ENCODE measurements around the gene PPP2R1B. TPM values are rescaled to one million over a fixed set of nuclear protein-coding genes. Genes with fewer than 3 reads are reported as not detected.
"Not testable (repeated sequence)": the region's sequence is repeated elsewhere in the genome, so short reads cannot be mapped to it uniquely, and the experiment has no call there.

PPP2R1B gene
- total RNA-seq, 1 donor from 2014 or later, result 33.8 TPM

DNA sequence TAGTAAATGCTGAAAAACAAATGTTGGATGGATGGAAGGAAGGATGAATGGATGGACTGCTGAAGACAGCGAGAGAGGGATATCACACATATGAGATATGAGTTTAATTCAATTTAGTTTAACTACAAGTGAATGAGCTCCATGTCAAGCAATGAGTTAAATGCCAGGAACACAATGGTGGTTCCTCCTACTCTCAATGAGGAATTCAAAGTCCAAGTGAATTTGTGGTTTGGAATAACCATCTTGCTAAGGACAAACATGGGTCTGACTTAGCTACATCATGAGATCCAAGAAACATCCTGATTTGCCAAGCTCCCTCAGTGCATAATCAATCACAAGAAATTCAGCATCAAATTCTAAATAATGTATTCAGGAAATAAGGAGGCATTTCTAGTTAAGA lies 26.1 kb upstream of the PPP2R1B start:
- Mint-ChIP-seq H3K27ac (no peak overlapping the region), H3K9me3 (peaks cover 10% of the 10 kb centered on the region), H3K27me3 (ENCODE audit: low read depth) (no peaks in the 10 kb centered on the region), H3K36me3 (peaks cover 13% of the 10 kb centered on the region), H3K4me3 (no peak overlapping the region), H3K4me1 (peaks cover 13% of the 10 kb centered on the region)
- no peak for DNase-seq (ENCODE audit: low spot score in 2 of 2, unreplicated experiment in 2 of 2)
- TF ChIP-seq, protein P1, sequence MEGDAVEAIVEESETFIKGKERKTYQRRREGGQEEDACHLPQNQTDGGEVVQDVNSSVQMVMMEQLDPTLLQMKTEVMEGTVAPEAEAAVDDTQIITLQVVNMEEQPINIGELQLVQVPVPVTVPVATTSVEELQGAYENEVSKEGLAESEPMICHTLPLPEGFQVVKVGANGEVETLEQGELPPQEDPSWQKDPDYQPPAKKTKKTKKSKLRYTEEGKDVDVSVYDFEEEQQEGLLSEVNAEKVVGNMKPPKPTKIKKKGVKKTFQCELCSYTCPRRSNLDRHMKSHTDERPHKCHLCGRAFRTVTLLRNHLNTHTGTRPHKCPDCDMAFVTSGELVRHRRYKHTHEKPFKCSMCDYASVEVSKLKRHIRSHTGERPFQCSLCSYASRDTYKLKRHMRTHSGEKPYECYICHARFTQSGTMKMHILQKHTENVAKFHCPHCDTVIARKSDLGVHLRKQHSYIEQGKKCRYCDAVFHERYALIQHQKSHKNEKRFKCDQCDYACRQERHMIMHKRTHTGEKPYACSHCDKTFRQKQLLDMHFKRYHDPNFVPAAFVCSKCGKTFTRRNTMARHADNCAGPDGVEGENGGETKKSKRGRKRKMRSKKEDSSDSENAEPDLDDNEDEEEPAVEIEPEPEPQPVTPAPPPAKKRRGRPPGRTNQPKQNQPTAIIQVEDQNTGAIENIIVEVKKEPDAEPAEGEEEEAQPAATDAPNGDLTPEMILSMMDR (IDR thresholded peaks at IDR 0.05; ENCODE audit: unreplicated experiment), result no peak

DNA sequence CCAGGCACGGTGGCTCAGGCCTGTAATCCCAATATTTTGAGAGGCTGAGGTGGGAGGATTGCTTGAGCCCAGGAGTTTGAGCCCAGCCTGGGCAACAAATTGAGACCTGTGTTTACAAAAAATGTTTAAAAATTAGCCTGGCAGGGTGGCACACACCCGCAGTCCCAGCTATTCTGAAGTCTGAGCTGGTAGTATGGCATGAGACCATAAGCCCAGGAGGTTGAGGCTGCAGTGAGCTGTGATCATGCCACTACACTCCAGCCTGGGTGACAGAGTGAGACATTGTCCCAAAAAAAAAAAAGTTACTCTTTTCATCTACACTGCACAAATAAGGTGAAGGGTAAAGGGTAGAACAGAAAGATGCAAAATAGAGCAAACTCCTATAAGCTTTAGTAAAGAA lies 22.3 kb upstream of the PPP2R1B start:
- Mint-ChIP-seq H3K4me3 (no peak overlapping the region), H3K36me3 (peaks cover 12% of the 10 kb centered on the region), H3K27ac (no peak overlapping the region), H3K4me1 (peaks cover 1% of the 10 kb centered on the region), H3K27me3 (ENCODE audit: low read depth) (no peaks in the 10 kb centered on the region), H3K9me3 (no peaks in the 10 kb centered on the region)
- TF ChIP-seq, protein P1 (IDR thresholded peaks at IDR 0.05; ENCODE audit: unreplicated experiment), result no peak
- no peak for DNase-seq (ENCODE audit: low spot score in 2 of 2, unreplicated experiment in 2 of 2)

DNA sequence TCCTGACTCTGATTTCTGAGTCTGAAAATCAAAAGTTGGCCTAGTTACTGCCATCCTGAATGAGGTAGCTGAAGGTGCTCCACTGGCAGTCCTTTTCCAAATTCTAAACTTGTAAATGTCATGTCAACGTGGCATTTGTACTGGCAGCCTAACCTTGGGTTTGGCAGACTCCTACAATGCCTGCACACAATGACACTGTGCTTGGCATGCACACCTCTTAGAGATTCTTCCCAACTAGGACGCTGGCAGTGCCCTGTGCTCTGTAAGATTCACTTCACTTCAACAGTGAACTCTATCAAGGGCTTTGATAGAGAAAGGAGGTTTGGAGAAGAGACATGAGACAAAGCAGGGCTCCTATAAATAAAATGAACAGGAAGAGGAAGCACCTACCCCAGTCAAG lies 21.9 kb upstream of the PPP2R1B start:
- peaks cover 12% of the 10 kb centered on the region for H3K36me3 Mint-ChIP-seq
- no peaks in the 10 kb centered on the region for H3K27me3 Mint-ChIP-seq (ENCODE audit: low read depth)
- TF ChIP-seq, protein P1 (IDR thresholded peaks at IDR 0.05; ENCODE audit: unreplicated experiment), result no peak
- no peak for DNase-seq (ENCODE audit: low spot score in 2 of 2, unreplicated experiment in 2 of 2)
- H3K9me3 Mint-ChIP-seq, result no peaks in the 10 kb centered on the region
- H3K4me1 Mint-ChIP-seq, result no peaks in the 10 kb centered on the region
- no peak overlapping the region for H3K4me3 Mint-ChIP-seq
- H3K27ac Mint-ChIP-seq, result no peak overlapping the region

DNA sequence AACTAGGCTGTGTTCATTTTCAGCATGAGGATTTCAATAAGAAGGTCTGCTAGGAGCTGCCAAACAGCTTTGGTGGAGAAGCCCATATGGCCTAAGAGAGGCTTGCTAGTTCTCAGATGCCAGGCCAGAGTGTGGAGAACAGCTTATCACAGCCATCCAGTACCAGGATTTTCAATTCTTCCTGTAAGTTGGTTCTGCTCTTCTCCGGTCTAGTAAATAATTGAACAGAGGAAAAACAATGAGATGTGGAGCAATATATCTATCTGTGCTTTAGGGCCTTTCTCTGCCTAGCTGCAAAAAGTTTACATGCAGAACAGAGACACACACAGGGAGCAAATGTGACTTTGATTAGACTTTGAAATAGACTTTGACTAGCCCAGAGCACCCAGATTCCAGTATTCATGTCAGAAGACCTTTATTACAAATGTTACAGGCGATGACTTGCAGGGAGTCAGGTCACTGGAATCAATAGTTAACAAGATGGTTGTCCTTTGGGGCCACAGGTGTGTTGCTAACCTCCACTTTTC lies 19.8 kb upstream of the PPP2R1B start:
- Mint-ChIP-seq H3K4me3 (no peak overlapping the region), H3K4me1 (no peaks in the 10 kb centered on the region), H3K36me3 (peaks cover 12% of the 10 kb centered on the region), H3K27ac (no peak overlapping the region), H3K27me3 (ENCODE audit: low read depth) (no peaks in the 10 kb centered on the region), H3K9me3 (no peaks in the 10 kb centered on the region)
- TF ChIP-seq, protein P1 (IDR thresholded peaks at IDR 0.05; ENCODE audit: unreplicated experiment), result no peak
- DNase-seq (ENCODE audit: low spot score in 2 of 2, unreplicated experiment in 2 of 2), result no peak

DNA sequence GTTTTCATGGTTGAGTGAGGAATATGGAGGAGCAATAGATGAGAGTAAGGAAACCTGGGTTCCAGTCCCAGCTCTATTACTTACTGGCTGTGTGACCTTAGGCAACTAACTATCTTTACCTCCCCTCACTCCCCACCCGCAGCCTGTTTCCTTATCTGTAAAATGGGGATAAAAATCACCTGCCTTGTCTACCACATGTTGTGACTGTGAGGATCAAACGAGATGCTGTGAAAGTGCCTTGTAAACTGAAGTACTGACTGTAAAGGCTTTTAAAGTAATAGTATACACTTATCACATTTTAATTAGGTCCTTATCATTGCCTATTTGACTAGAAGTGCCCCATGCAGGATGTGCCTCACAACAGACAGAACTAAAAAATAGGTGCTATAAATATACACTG lies 18.9 kb upstream of the PPP2R1B start:
- DNase-seq (ENCODE audit: low spot score in 2 of 2, unreplicated experiment in 2 of 2), result no peak
- no peaks in the 10 kb centered on the region for H3K27me3 Mint-ChIP-seq (ENCODE audit: low read depth)
- H3K27ac Mint-ChIP-seq, result no peak overlapping the region
- H3K36me3 Mint-ChIP-seq, result peaks cover 12% of the 10 kb centered on the region
- TF ChIP-seq, protein P1 (IDR thresholded peaks at IDR 0.05; ENCODE audit: unreplicated experiment), result no peak
- no peak overlapping the region for H3K4me3 Mint-ChIP-seq
- H3K4me1 Mint-ChIP-seq, result no peaks in the 10 kb centered on the region
- H3K9me3 Mint-ChIP-seq, result no peaks in the 10 kb centered on the region

DNA sequence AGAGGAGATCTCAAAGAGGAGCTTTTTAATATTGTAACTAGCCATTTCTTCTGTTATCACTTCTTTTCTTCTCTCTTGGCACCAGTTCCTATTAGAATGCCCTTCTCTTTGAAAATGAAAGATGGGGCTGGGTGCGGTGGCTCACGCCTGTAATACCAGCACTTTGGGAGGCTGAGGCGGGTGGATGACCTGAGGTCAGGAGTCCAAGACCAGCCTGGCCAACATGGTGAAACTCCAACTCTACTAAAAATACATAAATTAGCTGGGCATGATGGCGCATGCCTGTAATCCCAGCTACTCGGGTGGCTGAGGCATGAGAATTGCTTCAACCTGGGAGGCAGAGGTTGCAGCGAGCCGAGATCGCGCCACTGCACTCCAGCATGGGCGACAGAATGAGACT lies 18.1 kb upstream of the PPP2R1B start:
- not testable (repeated sequence) for H3K27me3 Mint-ChIP-seq (ENCODE audit: low read depth); H3K9me3 Mint-ChIP-seq; H3K4me1 Mint-ChIP-seq; H3K27ac Mint-ChIP-seq; H3K4me3 Mint-ChIP-seq; DNase-seq (ENCODE audit: low spot score in 2 of 2, unreplicated experiment in 2 of 2)
- H3K36me3 Mint-ChIP-seq, result peaks cover 12% of the 10 kb centered on the region

Data from mesothelial cell of epicardium (in vitro differentiated cells).